NCI-H2107 (cell line): Measurements from ENCODE around the gene SLC44A1.

Source experiments
- DNase-seq: peaks from one replicate; lab custom pipeline; 2025; lab: John Stamatoyannopoulos, UW

The SLC44A1 gene

GRCh38 chr9:105302728-105303127, 58.3 kb downstream of the SLC44A1 start:
- no peak for DNase-seq

GRCh38 chr9:105305856-105306255, 61.4 kb downstream of the SLC44A1 start:
- no peak for DNase-seq

- DNase-seq: no peak
Observed at GRCh38 chr9:105306351-105307140, 62.1 kb downstream of the SLC44A1 start.

- no peak for DNase-seq
Observed at GRCh38 chr9:105307591-105308130, 63.2 kb downstream of the SLC44A1 start.

DNA sequence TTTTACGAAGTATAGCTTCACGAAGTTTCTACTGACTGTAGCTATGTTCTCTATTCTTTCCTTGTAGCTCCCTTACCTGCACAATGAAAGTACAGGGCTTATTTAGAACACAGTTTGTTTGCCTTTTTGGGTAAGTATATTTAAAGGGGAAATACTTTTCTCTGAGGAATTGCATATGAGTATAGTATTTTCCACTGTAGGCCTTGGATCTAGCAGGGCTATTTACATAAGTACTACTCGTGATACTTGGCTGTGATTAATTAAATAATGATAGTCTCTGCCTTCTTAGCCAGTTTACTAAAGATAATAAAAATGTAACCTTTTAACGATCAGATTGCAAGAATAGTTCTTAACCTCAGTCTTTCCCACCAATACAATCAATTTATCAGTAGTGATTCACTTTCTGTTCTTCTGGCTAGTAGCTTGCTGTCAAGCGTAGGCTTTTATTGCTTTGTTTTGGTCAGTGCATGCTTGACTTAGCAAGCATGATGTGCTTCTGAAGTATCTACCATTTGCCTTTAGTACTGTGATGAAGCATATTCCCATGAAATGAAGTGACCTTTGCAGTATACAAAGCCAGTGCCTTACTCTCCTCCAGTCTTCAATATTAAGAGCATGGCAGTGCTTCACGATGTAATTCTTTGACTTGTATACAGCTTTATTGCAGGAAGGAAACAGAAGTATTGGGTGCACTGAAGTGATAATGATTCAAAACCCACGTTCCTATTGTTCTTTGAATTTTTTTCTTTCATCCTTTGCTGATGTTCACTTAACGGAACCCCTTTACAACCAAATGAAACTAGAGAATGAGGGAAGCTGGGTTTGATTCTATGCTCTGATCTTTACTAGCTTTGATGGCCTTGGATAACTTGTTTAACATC, 64.2 kb downstream of the SLC44A1 start:
- DNase-seq: no peak

DNA sequence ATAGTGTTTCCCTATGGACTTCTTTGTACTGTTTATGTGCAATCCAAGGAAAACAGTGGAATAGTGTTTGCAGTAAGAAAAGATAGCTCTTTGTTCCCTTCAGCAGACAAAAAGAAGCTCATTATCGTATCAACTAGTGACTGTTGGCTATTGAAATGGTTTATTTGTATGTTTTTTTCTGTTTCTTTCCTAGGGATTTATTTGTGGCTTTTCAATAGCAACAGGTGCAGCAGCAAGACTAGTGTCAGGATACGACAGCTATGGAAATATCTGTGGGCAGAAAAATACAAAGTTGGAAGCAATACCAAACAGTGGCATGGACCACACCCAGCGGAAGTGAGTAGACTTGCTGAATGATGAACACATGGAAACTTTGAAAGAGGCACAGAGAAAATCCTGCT, 65.1 kb downstream of the SLC44A1 start:
- DNase-seq: no peak

DNA sequence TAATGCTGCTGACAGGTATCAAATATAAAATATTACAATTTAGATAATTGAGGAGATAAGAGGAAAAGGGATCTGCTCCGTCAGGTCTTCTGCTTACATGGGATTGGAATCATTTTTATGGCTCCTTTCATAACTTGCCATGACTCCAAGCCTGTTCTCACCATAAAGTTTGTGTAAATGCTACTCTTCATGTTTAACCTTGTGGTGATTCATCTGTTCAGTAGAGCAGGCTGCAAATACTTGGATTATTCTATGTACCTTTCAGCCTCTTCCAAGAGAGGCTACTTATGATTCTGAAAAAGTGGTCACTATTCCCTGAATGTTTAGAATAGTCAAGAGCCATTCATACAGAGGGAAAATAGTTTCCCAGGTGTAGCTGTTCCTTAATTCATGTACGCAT, 66.9 kb downstream of the SLC44A1 start:
- no peak for DNase-seq

- no peak for DNase-seq
Observed at GRCh38 chr9:105313238-105313637, 68.8 kb downstream of the SLC44A1 start.

DNA sequence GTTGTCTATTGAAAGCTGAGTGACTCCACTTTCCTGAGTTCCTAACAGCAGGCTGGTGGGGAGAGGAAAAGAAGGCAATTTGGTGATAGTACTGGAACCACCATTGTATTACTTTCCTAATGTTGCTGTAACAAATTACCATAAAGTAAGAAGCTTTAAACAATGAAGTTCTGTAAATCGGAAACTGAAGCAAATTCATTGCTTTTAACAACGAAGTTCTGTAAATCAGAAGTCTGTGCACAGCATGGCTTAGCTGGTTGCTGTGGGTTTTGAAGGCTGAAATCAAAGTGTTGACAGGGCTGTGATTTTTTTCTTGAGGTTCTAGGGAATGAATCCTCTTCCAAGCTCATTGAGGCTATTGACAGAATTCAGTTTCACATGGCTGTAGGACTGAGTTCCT, 72.3 kb downstream of the SLC44A1 start:
- no peak for DNase-seq

DNA sequence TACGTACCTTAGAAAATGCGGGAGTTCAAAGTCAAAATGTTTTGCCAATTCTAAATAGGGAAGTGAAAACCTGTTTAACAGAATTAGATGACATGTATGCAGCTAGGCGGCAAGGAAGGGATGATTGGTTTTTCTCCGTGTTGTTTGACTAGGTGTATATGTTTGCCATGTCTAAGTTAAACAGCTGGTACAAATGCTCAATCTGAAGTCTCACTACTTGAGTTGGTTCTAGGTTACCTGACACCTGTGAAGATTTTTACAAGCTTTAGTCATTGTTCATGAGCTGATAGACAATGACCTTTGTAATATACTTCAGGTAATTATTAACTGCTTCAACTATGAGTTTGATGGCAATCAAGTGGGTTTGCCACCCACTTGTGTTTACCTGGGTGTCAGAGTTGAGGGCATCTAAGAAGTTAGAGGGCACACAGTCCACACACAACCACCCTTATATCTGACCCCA, 74.3 kb downstream of the SLC44A1 start:
- DNase-seq: no peak

DNA sequence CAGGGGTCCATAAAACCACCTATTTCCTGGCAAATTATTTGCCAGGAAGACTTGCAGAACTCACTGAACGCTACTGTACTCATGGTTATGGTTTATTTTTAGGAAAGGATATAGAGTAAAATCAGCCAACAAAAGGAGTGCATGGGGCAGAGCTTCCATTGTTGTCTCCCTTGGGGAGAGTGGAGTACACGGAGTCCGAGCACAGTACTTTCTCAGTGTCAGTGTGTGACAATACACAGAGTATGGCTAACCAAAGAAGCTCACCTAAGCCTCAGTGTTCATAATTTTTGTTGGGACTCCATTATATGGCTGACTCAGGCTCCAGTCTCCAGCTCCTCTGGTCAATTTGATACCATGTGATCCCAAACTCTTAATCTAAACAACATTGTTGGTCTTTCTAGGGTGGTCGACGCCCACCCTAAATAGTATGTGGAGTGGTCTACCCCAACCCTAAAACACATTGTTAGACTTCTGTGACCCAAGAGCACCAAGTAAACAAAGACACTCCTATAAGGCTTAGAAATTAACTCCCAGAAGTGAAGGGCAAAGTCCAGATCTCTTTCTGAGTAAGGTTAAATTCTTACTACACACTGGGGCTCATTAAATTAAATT, 74.9 kb downstream of the SLC44A1 start:
- DNase-seq: no peak

DNA sequence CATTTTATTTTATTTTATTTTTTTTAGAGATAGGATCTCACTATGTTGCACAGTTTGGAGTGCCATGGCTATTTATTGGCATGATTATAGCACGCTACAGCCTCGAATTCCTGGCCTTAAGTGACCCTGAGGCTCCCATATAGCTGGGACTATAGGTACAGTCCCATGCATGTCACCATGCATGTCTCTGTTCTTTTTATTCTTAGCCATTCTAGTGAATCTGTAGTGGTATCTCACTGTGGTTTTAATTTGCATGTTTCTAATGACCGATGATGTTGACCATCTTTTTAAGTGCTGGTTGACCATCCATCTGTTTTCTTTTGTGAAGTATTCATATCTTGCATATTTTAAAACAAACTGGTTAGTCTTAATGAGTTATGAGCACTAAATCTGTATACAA, 76.1 kb downstream of the SLC44A1 start:
- DNase-seq: no peak

DNA sequence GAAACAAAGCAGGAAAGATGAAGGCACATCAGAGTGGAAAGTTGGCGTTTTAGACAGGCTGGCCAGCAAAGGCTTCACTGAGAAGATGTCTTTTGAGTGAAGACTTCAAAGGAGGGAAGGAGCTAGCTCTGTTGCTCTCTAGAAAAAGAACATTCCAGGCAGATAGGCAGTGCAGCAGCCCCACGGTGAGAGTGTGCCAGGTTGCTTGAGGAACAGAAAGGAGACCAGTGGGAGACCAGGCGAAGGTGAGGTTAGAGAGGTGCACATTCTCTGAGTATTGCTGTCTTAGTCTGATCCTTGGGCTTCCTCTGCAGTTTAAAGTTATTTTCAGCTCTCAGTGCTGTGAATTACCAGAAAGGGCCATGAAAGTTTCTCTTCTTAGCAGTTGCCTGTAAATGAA, 83.8 kb downstream of the SLC44A1 start:
- no peak for DNase-seq

- DNase-seq: no peak
Observed at GRCh38 chr9:105328872-105329718, 84.6 kb downstream of the SLC44A1 start.

- no peak for DNase-seq
Observed at GRCh38 chr9:105329719-105330062, 85.2 kb downstream of the SLC44A1 start.

GRCh38 chr9:105330201-105330600, 85.8 kb downstream of the SLC44A1 start:
- no peak for DNase-seq

- no peak for DNase-seq
Observed at GRCh38 chr9:105330755-105331154, 86.3 kb downstream of the SLC44A1 start.

GRCh38 chr9:105331160-105331559, 86.7 kb downstream of the SLC44A1 start:
- DNase-seq: no peak

DNA sequence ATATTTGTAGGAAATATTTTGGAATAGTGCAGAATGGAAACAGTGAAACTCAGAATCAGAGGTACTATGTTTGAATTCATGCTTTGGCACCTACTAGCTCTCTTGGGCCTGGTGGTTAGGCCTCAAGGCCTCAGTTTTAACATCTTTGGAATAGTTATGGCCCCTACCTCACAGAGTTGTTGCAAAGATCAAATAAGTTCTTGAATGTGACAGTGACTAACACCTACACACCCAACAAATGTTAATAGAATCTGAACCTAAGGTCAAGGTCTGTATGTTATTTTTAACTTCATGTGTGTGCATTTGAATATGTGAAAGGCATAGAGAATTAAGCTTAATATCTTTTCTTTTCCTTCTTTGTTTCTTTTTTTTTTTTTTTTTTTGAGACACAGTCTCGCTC, 87.3 kb downstream of the SLC44A1 start:
- DNase-seq: no peak

- DNase-seq: no peak
Observed at GRCh38 chr9:105332471-105332870, 88.0 kb downstream of the SLC44A1 start.

- DNase-seq: no peak
Observed at GRCh38 chr9:105333076-105333475, 88.6 kb downstream of the SLC44A1 start.

- DNase-seq: no peak
Observed at GRCh38 chr9:105333811-105334210, 89.4 kb downstream of the SLC44A1 start.
